Measurements from ENCODE around the gene DNM2.

DNM2 gene

DNA sequence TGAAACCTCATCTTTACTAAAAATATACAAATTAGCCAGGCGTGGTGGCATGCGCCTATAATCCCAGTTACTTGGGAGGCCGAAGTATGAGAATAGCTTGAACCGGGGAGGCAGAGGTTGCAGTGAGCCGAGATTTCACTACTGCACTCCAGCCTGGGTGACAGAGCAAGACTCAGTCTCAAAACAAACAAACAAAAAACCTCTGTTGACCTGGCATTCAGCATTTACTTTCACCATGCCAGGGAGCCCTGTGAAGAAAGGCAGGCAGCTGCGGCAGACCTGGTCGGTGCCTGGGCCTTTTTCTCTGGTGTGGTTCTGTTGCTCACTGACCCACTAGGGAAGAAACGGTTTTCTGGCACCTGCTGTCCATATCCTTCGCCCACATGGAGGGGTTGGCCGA, 49.8 kb downstream of the DNM2 start:
- DNase-seq (ENCODE audit: low spot score): no peak
- TF ChIP-seq, protein P1, sequence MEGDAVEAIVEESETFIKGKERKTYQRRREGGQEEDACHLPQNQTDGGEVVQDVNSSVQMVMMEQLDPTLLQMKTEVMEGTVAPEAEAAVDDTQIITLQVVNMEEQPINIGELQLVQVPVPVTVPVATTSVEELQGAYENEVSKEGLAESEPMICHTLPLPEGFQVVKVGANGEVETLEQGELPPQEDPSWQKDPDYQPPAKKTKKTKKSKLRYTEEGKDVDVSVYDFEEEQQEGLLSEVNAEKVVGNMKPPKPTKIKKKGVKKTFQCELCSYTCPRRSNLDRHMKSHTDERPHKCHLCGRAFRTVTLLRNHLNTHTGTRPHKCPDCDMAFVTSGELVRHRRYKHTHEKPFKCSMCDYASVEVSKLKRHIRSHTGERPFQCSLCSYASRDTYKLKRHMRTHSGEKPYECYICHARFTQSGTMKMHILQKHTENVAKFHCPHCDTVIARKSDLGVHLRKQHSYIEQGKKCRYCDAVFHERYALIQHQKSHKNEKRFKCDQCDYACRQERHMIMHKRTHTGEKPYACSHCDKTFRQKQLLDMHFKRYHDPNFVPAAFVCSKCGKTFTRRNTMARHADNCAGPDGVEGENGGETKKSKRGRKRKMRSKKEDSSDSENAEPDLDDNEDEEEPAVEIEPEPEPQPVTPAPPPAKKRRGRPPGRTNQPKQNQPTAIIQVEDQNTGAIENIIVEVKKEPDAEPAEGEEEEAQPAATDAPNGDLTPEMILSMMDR (IDR thresholded peaks at IDR 0.05; ENCODE audit: extremely low read depth, insufficient read depth, missing control alignments): no peak
- in situ Hi-C loops (cut with MboI; ENCODE audit: low pct_unique_long_range_greater_than_20kb, low sequenced_read_pairs, unreplicated experiment): no loop called here

DNA sequence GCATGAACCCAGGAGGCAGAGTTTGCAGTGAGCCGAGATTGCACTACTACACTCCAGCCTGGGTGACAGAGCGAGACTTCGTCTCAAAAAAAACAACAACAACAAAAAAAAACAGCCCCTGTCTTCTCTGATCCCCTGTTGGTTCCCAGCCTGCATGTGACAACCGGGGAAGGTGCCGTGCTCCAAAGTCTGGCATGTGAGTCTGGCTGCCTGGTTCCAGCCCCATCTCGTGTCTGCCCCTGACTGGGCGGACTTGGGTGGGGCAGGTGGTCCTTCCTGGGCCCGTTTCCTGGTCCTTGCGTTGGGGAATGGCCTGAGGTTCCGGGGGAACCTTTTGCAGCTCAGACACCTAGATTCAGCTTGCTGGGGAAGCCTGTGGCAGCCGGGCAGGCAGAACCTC, 50.5 kb downstream of the DNM2 start:
- DNase-seq (ENCODE audit: low spot score): no peak
- in situ Hi-C loops (cut with MboI; ENCODE audit: low pct_unique_long_range_greater_than_20kb, low sequenced_read_pairs, unreplicated experiment): no loop called here
- TF ChIP-seq, protein P1 (IDR thresholded peaks at IDR 0.05; ENCODE audit: extremely low read depth, insufficient read depth, missing control alignments): no peak

DNA sequence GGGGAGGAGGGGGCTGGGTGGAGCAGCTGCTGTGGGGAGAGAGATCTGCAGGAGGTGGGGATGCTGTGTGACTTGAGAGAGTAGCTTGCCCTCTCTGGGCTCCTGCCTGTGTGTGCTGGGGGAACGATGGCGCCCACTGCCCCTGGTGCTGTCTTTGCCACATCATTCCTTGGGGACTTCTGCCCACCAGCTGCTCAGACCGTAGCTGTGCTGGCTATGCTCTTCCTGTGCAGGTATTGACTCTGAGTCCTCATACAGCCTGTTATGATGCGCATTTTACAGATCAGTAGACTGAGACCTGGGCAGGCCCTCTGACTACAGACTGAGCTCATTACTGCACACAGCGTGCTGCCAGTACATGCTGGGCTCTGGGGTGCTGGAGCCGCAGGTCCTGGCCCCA, 51.1 kb downstream of the DNM2 start:
- DNase-seq (ENCODE audit: low spot score): no peak
- TF ChIP-seq, protein P1 (IDR thresholded peaks at IDR 0.05; ENCODE audit: extremely low read depth, insufficient read depth, missing control alignments): no peak
- in situ Hi-C loops (cut with MboI; ENCODE audit: low pct_unique_long_range_greater_than_20kb, low sequenced_read_pairs, unreplicated experiment): no loop called here

DNA sequence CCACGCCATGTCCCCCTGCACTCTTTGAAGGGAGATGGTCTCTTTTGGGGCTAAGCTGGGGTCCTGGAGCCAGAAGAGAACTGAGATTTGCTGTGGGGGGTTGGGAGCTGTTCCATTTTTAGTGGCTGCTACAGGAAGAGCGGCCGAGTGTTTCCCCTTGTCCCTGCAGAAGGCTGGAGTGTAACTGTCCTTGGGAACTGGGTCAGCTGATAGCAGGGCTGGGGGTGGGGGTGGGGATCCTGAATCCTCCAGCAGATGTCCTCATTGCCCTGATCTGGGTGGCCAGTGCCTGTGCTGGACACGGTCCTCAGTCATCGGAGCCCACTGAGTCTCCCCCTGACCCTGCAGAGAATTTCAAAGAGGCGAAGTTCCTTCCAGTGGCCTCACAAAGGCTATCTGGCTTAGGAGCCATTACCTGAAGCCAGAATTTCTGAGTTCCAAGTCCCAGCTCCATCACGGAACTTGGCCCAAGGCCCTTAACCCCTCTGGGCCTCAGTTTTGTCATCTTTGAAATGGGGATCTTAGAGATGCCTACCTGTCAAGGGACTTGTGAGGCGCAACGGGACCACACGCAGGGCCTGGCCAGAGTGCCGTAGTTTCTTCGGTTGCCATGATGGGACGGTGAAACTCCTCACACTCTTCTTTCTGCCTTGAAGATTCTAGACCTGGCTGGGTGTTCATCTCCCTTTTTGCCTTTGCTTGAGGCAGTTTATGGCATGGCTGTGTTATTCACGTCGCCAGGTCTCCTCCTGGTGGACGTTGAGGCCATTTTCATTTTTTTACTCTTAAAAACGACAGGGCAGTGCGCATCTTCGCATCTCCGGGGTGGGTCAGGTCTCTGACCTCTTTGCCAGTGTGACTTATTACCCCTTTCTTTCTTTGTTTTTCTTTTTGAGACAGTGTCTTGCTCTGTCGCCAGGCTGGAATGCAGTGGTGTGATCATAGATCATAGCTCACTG, 51.9 kb downstream of the DNM2 start:
- DNase-seq (ENCODE audit: low spot score): no peak
- TF ChIP-seq, protein P1 (IDR thresholded peaks at IDR 0.05; ENCODE audit: extremely low read depth, insufficient read depth, missing control alignments): no peak
- in situ Hi-C loops (cut with MboI; ENCODE audit: low pct_unique_long_range_greater_than_20kb, low sequenced_read_pairs, unreplicated experiment): no loop called here

DNA sequence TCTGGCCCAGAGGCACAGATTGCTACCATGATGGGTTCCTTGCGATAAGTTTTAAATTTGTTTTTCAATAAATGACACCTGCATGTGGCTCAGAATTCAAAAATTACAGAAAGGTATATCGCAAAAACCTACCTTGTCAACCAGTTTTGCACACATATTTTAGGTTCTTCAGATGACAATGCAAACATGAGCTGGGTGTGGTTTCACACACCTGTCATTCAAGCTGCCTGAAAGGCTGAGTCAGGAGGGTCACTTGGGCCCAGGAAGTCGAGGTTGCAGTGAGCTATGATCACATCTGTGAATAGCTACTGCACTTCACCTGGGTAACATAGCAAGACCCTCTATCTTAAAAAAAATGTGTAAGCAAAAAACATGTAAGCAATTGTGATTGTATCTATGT, 56.1 kb downstream of the DNM2 start:
- no peak for DNase-seq (ENCODE audit: low spot score)
- in situ Hi-C loops (cut with MboI; ENCODE audit: low pct_unique_long_range_greater_than_20kb, low sequenced_read_pairs, unreplicated experiment): no loop called here
- TF ChIP-seq, protein P1 (IDR thresholded peaks at IDR 0.05; ENCODE audit: extremely low read depth, insufficient read depth, missing control alignments): no peak

DNA sequence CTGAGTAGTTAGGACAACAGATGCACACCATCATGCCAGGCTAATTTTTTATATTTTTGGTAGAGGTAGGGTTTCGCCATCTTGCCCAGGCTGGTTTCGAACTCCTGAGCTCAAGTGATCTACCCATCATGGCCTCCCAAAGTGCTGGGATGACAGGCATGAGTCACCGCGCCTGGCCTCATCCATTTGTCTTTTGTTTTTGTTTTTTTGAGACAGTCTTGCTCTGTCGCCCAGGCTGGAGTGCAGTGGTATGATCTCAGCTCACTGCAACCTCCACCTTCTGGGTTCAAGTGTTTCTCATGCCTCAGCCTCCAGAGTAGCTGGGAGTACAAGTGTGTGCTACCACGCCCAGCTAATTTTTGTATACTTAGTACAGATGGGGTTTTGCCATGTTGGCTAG, 57.0 kb downstream of the DNM2 start:
- no peak for DNase-seq (ENCODE audit: low spot score)
- in situ Hi-C loops (cut with MboI; ENCODE audit: low pct_unique_long_range_greater_than_20kb, low sequenced_read_pairs, unreplicated experiment): no loop called here
- TF ChIP-seq, protein P1 (IDR thresholded peaks at IDR 0.05; ENCODE audit: extremely low read depth, insufficient read depth, missing control alignments): no peak

Data from GM13977 (cell line).